HCT116 (cell line): ENCODE data around the gene CSNK1E.

Experiments used
- ATF3 ChIP-seq: IDR thresholded peaks from 2 replicates; pipeline ENCODE4 v1.6.1; 2012
- CTCF ChIP-seq, 3 experiments: fragments of 200-600 bp in 1 of 3; sonication (generic) in 1 of 3; IDR thresholded peaks in 2 of 3; conservative IDR thresholded peaks in 1 of 3; 2 replicates each; pipeline ENCODE4 v1.5.1; 2012 to 2017; ENCODE audit warnings: low read depth in 2 of 3, low read length in 2 of 3, antibody characterized with exemption in 1 of 3, borderline replicate concordance in 1 of 3, control low read depth in 1 of 3, mild to moderate bottlenecking in 1 of 3, mixed read lengths in 1 of 3, mixed run types in 1 of 3, moderate library complexity in 1 of 3; ENCODE audit not compliant: insufficient read depth in 1 of 3
- EGR1 ChIP-seq: IDR thresholded peaks from 2 replicates; pipeline ENCODE4 v1.6.1; 2012; ENCODE audit warnings: low read depth
- EZH2 ChIP-seq: fragments of 200-600 bp; sonication (generic); IDR thresholded peaks from 2 replicates; pipeline ENCODE4 v1.6.1; 2017; ENCODE audit warnings: antibody characterized with exemption, mixed run types
- JUND ChIP-seq: IDR thresholded peaks from 2 replicates; pipeline ENCODE4 v1.6.1; 2012
- POLR2A ChIP-seq: IDR thresholded peaks from 2 replicates; pipeline ENCODE4 v1.7.0; 2011; ENCODE audit warnings: borderline replicate concordance; ENCODE audit not compliant: insufficient read depth, insufficient read length; ENCODE audit errors: extremely low read depth
- SP1 ChIP-seq: IDR thresholded peaks from 2 replicates; pipeline ENCODE4 v1.6.1; 2012; ENCODE audit warnings: low read depth

- TF ChIP-seq CTCF (IDR thresholded peaks at IDR 0.05 in 2 of 3, conservative IDR thresholded peaks at IDR 0.05 in 1 of 3; ENCODE audit: borderline replicate concordance in 1 of 3, insufficient read depth in 1 of 3, low read depth in 2 of 3, low read length in 2 of 3), result no peak
- TF ChIP-seq EZH2, result no peak
- TF ChIP-seq POLR2A, result no peak
- TF ChIP-seq EGR1, result no peak
- no peak for TF ChIP-seq JUND
- no peak for TF ChIP-seq SP1
- TF ChIP-seq ATF3, result no peak
These were observed 29.3 kb upstream of the CSNK1E start for GRCh38 chr22:38346506-38346905.
